Activated naive CD4-positive, alpha-beta T cell treated with anti-CD3 and anti-CD28 coated beads, Interleukin-2, amount 10 ng/mL, durations not matched to agents 5 hours and 36 hours (primary cell): Measurements from ENCODE around the gene PRDM5. TPM values are rescaled to one million over a fixed set of nuclear protein-coding genes. Genes with fewer than 3 reads are reported as not detected.

Experiments
- total RNA-seq, 2 experiments: library from RNA; stranded (reverse); gene quantifications; one replicate each; pipeline ENCODE4 v1.2.3, GENCODE V29; 2021

Gene PRDM5
- total RNA-seq: under 1 TPM; 0.13 to 0.26 TPM

GRCh38 chr4:120922381-120923206 lies at the start of gene PRDM5:
Gene PRDM5 (minus strand): TSS chr4:120922726. CDS start chr4:120922608, 118 bp downstream.

Other genes starting within 250 kb of the PRDM5 start
- not detected for gene NDNF, start 149.8 kb upstream of the PRDM5 start, total RNA-seq
- under 1 TPM; 0.43 to 0.55 TPM for gene TNIP3, start 241.6 kb upstream of the PRDM5 start, total RNA-seq